K562 (cell line): ENCODE measurements around the gene RAB40B. TPM values are rescaled to one million over a fixed set of nuclear protein-coding genes. Genes with fewer than 3 reads are reported as not detected.

ENCODE experiments used
- ARHGAP35 ChIP-seq: fragments of 450-650 bp; IDR thresholded peaks from 2 replicates; pipeline ENCODE4 v1.6.1; 2018; ENCODE audit not compliant: partially characterized antibody
- BHLHE40 ChIP-seq: IDR thresholded peaks from 2 replicates; pipeline ENCODE4 v1.6.1; 2011; ENCODE audit warnings: low read length, improper control_type of control experiment
- CCNT2 ChIP-seq: IDR thresholded peaks from 2 replicates; pipeline ENCODE4 v1.6.1; 2011; ENCODE audit warnings: borderline replicate concordance, low read depth, mild to moderate bottlenecking, moderate library complexity, mixed read lengths, low read length; ENCODE audit not compliant: insufficient read length; ENCODE audit errors: extremely low read depth
- CXXC5 ChIP-seq: fragments of 250-450 bp; sonication (Bioruptor Pico); IDR thresholded peaks from 2 replicates; pipeline ENCODE4 v1.8.0; 2022; ENCODE audit warnings: inconsistent platforms, mild to moderate bottlenecking, moderate library complexity
- E2F3 ChIP-seq: fragments of 250-450 bp; sonication (Bioruptor Pico); IDR thresholded peaks from 2 replicates; pipeline ENCODE4 v1.4.0; 2020; ENCODE audit warnings: mild to moderate bottlenecking
- ETS2 ChIP-seq: IDR thresholded peaks from 2 replicates; pipeline ENCODE4 v1.6.1; 2016; ENCODE audit warnings: borderline replicate concordance, missing genetic modification characterization, mild to moderate bottlenecking, moderate library complexity, missing compliant biosample characterization; ENCODE audit not compliant: poor library complexity, severe bottlenecking
- GATAD2A ChIP-seq: fragments of 450-650 bp; IDR thresholded peaks from 2 replicates; pipeline ENCODE4 v1.6.1; 2017
- HCFC1 ChIP-seq: IDR thresholded peaks from 2 replicates; pipeline ENCODE4 v1.6.1; 2012; ENCODE audit warnings: low read depth, low read length, improper control_type of control experiment
- JUN ChIP-seq, 2 experiments: sonication (generic) in 1 of 2; formaldehyde crosslinking in 1 of 2; IDR thresholded peaks; 2 replicates each; pipeline versions ENCODE4 v1.6.1 to v1.8.0; 2012 to 2022; ENCODE audit warnings: borderline replicate concordance in 2 of 2, mild to moderate bottlenecking in 2 of 2, improper control_type of control experiment in 1 of 2, low read depth in 1 of 2, low read length in 1 of 2, missing genetic modification reagents in 1 of 2
- JUNB ChIP-seq: fragments of 450-650 bp; formaldehyde crosslinking; conservative IDR thresholded peaks from 2 replicates; pipeline ENCODE4 v1.4.0; 2020; ENCODE audit warnings: mild to moderate bottlenecking
- KDM5B ChIP-seq: fragments of 200-600 bp; sonication (generic); IDR thresholded peaks from 2 replicates; pipeline ENCODE4 v1.6.1; 2012; ENCODE audit warnings: low read depth, mild to moderate bottlenecking, moderate library complexity, low read length, control low read depth, inconsistent platforms; ENCODE audit not compliant: insufficient replicate concordance
- KLF1 ChIP-seq: fragments of 450-650 bp; IDR thresholded peaks from 2 replicates; pipeline ENCODE4 v1.6.1; 2016; ENCODE audit warnings: missing genetic modification characterization, missing compliant biosample characterization
- MED1 ChIP-seq: sonication (generic); formaldehyde crosslinking; IDR thresholded peaks from 2 replicates; pipeline ENCODE4 v1.8.1; 2023; ENCODE audit warnings: missing genetic modification reagents, borderline replicate concordance
- NKRF ChIP-seq: fragments of 450-650 bp; IDR thresholded peaks from 2 replicates; pipeline ENCODE4 v1.6.1; 2016; ENCODE audit warnings: borderline replicate concordance
- NR4A1 ChIP-seq, 2 experiments: fragments of 250-450 bp in 1 of 2; fragments of 450-650 bp in 1 of 2; sonication (Bioruptor Pico) in 1 of 2; IDR thresholded peaks; 2 replicates each; pipeline versions ENCODE4 v1.4.0 to v1.6.1; 2016 to 2020; ENCODE audit warnings: mild to moderate bottlenecking in 2 of 2, missing compliant biosample characterization in 1 of 2, missing genetic modification characterization in 1 of 2, moderate library complexity in 1 of 2
- POU5F1 ChIP-seq: fragments of 150-350 bp; IDR thresholded peaks from 2 replicates; pipeline ENCODE4 v1.6.1; 2014; ENCODE audit warnings: borderline replicate concordance, low read length, low read depth, mild to moderate bottlenecking; ENCODE audit not compliant: partially characterized antibody
- STAT6 ChIP-seq: sonication (generic); formaldehyde crosslinking; IDR thresholded peaks from 2 replicates; pipeline ENCODE4 v1.8.1; 2023; ENCODE audit warnings: mild to moderate bottlenecking, missing genetic modification reagents
- ZC3H11A ChIP-seq: IDR thresholded peaks from 2 replicates; pipeline ENCODE4 v1.6.1; 2012; ENCODE audit warnings: low read depth, low read length, improper control_type of control experiment
- ZNF3 ChIP-seq: fragments of 250-450 bp; sonication (Bioruptor Pico); IDR thresholded peaks from 2 replicates; pipeline ENCODE4 v1.5.0; 2021; ENCODE audit warnings: mild to moderate bottlenecking, moderate library complexity
- ZNF41 ChIP-seq: fragments of 250-450 bp; sonication (Bioruptor Pico); conservative IDR thresholded peaks from 2 replicates; pipeline ENCODE4 v1.4.0; 2020; ENCODE audit warnings: mild to moderate bottlenecking
- polyA plus RNA-seq, 8 experiments: library from polyadenylated mRNA; depleted of rRNA in 4 of 8; stranded (reverse) in 5 of 8; unstranded in 3 of 8; fragments of >200 nt; fragmentation: Nextera tagmentation in 2 of 8; fragmentation: Illumina TruSeq in 1 of 8; extraction: Ambion mirVana in 2 of 8; extraction: Trizol in 1 of 8; gene quantifications; 2 replicates each; pipeline versions ENCODE4 v1.2.1 to v1.2.3, GENCODE V29; 2011 to 2014; ENCODE audit warnings: inconsistent platforms in 1 of 8, missing spikeins in 1 of 8
- total RNA-seq, 7 experiments: library from RNA; depleted of rRNA in 6 of 7; stranded (reverse); fragments of >200 nt in 6 of 7; fragmentation: Illumina TruSeq in 2 of 7; extraction: Trizol in 2 of 7; gene quantifications; 2 replicates each; pipeline versions ENCODE4 v1.2.1 to v1.2.3, GENCODE V29; 2011 to 2021; ENCODE audit warnings: low replicate concordance in 1 of 7
- TF ChIP-seq, protein P1 (sequence below): fragments of 450-650 bp; formaldehyde crosslinking; IDR thresholded peaks from 2 replicates; pipeline ENCODE4 v1.4.0; 2020; ENCODE audit warnings: mild to moderate bottlenecking, moderate library complexity
- TF ChIP-seq, protein P2 (sequence below): fragments of 250-450 bp; sonication (Bioruptor Pico); IDR thresholded peaks from 2 replicates; pipeline ENCODE4 v1.8.0; 2022; ENCODE audit warnings: moderate library complexity, mild to moderate bottlenecking, inconsistent platforms

The RAB40B gene
- total and polyA plus RNA-seq, 9 of the 15 experiments (the other 6 are each of a cell fraction or from before 2014, with no cell fraction given): 0.13 to 4.6 (median 1.4) TPM

DNA sequence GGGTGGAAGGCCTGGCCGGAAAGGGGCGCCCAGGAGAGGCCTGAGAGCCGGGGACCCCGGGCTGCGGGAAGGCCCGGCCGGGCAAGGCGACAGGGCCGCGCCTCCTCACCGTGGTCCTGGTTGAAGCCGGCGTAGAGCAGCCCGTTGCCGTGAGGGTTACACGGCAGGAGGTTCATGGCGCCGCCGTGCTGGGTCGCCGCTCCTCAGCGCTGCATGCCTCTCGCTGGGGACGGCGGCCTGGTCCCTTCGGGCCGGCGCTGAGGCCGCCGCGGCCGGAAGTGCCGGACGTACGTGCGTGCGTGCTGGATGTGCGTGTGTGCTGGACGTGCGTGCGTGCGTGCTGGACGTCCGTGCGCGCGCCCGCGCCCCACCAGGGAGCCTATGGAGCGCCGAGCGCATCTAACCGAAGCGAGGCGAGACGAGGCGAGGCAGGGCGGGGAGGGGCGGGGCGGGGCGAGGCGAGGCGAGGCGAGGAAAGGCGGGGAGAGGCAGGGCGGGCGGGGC is 50.3 kb downstream of the RAB40B start, which contains the start of gene WDR45B (continued):
- TF ChIP-seq CXXC5 (CRISPR knock-in tag) (peak; percentile 100), NR4A1 (CRISPR knock-in tag; IDR thresholded peaks at IDR 0.05) (no peak), NR4A1 (tag; IDR thresholded peaks at IDR 0.05) (no peak), MED1 (CRISPR knock-in tag) (no peak), ETS2 (tag) (no peak), CCNT2 (peak; percentile 84), ZNF3 (CRISPR knock-in tag) (no peak), KDM5B (peak; percentile 94), E2F3 (CRISPR knock-in tag) (no peak), ZC3H11A (no peak), JUN (IDR thresholded peaks at IDR 0.05; ENCODE audit: borderline replicate concordance, low read depth, low read length) (peak; percentile 88), JUN (CRISPR knock-in tag; IDR thresholded peaks at IDR 0.05; ENCODE audit: borderline replicate concordance) (no peak), STAT6 (no peak), HCFC1 (peak; percentile 77), GATAD2A (no peak), KLF1 (tag) (peak; percentile 76; the same call in 1 of the 2 replicates), BHLHE40 (peak; percentile 79), POU5F1 (no peak), ARHGAP35 (no peak), JUNB (CRISPR knock-in tag) (no peak), ZNF41 (CRISPR knock-in tag) (no peak), NKRF (no peak)
- TF ChIP-seq, protein P1, sequence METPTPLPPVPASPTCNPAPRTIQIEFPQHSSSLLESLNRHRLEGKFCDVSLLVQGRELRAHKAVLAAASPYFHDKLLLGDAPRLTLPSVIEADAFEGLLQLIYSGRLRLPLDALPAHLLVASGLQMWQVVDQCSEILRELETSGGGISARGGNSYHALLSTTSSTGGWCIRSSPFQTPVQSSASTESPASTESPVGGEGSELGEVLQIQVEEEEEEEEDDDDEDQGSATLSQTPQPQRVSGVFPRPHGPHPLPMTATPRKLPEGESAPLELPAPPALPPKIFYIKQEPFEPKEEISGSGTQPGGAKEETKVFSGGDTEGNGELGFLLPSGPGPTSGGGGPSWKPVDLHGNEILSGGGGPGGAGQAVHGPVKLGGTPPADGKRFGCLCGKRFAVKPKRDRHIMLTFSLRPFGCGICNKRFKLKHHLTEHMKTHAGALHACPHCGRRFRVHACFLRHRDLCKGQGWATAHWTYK: 0 out of 2 replicates have a peak, but pooled peaks have one; percentile 36
- TF ChIP-seq, protein P2, sequence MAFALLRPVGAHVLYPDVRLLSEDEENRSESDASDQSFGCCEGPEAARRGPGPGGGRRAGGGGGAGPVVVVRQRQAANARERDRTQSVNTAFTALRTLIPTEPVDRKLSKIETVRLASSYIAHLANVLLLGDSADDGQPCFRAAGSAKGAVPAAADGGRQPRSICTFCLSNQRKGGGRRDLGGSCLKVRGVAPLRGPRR (CRISPR knock-in tag): no peak
